GM23338 (cell line): ENCODE measurements around the gene PKHD1. TPM values are rescaled to one million over a fixed set of nuclear protein-coding genes. Genes with fewer than 3 reads are reported as not detected.

Experiments
- ATAC-seq: fragments of 200-7000 bp; cut with Tn5 transposase; 3 replicates; pipeline ENCODE4 v1.9.1; 2020
- DNase-seq: peaks from one replicate; pipeline ENCODE4 v3.0.0-alpha.2; 2015; ENCODE audit warnings: low spot score
- H2AFZ ChIP-seq: fragments of 200-600 bp; sonication (generic); 2 replicates; pipeline ENCODE4 v1.8.0; 2016; ENCODE audit warnings: antibody characterized with exemption, mild to moderate bottlenecking, moderate library complexity
- H3F3A ChIP-seq: fragments of 200-600 bp; sonication (generic); replicated peaks from 2 replicates; pipeline ENCODE4 v1.8.0; 2017; ENCODE audit warnings: antibody characterized with exemption, mixed run types, low read depth
- H3K27ac ChIP-seq: fragments of 200-600 bp; sonication (generic); 2 replicates; pipeline ENCODE4 v1.6.1; 2016; ENCODE audit warnings: low read depth
- H3K27me3 ChIP-seq: fragments of 200-600 bp; sonication (generic); 2 replicates; pipeline ENCODE4 v1.8.0; 2016; ENCODE audit warnings: mild to moderate bottlenecking, mixed run types, moderate library complexity; ENCODE audit not compliant: insufficient read depth
- H3K36me3 ChIP-seq: fragments of 200-600 bp; sonication (generic); 2 replicates; pipeline ENCODE4 v1.8.0; 2016; ENCODE audit warnings: mild to moderate bottlenecking; ENCODE audit not compliant: insufficient read depth
- H3K4me1 ChIP-seq: fragments of 200-600 bp; sonication (generic); 2 replicates; pipeline ENCODE4 v1.8.0; 2016; ENCODE audit warnings: mild to moderate bottlenecking, moderate library complexity; ENCODE audit not compliant: insufficient read depth
- H3K4me2 ChIP-seq: fragments of 200-600 bp; sonication (generic); 2 replicates; pipeline ENCODE4 v1.7.1; 2017; ENCODE audit warnings: mixed run types
- H3K4me3 ChIP-seq: fragments of 200-600 bp; sonication (generic); 2 replicates; pipeline ENCODE4 v1.6.1; 2016; ENCODE audit warnings: mixed run types
- H3K79me2 ChIP-seq: fragments of 200-600 bp; sonication (generic); replicated peaks from 2 replicates; pipeline ENCODE4 v1.8.0; 2017; ENCODE audit warnings: mild to moderate bottlenecking; ENCODE audit not compliant: insufficient read depth
- H3K9me2 ChIP-seq: fragments of 200-600 bp; sonication (generic); 2 replicates; pipeline ENCODE4 v1.8.0; 2017; ENCODE audit not compliant: insufficient read depth
- H4K20me1 ChIP-seq: fragments of 200-600 bp; sonication (generic); replicated peaks from 2 replicates; pipeline ENCODE4 v1.8.0; 2017; ENCODE audit warnings: mild to moderate bottlenecking; ENCODE audit not compliant: insufficient read depth
- H3K27ac Mint-ChIP-seq: 2 replicates; pipeline ENCODE4 v1.8.0; 2020; ENCODE audit warnings: inconsistent platforms, mild to moderate bottlenecking, moderate library complexity, mixed read lengths
- H3K27me3 Mint-ChIP-seq: 3 replicates; pipeline ENCODE4 v1.8.0; 2022; ENCODE audit warnings: low read depth, mild to moderate bottlenecking, moderate library complexity, mixed read lengths, inconsistent platforms; ENCODE audit not compliant: insufficient read depth, poor library complexity
- H3K36me3 Mint-ChIP-seq: 3 replicates; pipeline ENCODE4 v1.8.0; 2021; ENCODE audit warnings: low read depth, mild to moderate bottlenecking, inconsistent platforms, moderate library complexity, mixed read lengths
- H3K4me1 Mint-ChIP-seq: 3 replicates; pipeline ENCODE4 v1.8.0; 2020; ENCODE audit warnings: mild to moderate bottlenecking, inconsistent platforms, mixed read lengths
- H3K4me3 Mint-ChIP-seq: 3 replicates; pipeline ENCODE4 v1.8.0; 2021; ENCODE audit warnings: moderate library complexity, mild to moderate bottlenecking, inconsistent platforms, mixed read lengths
- H3K9me3 Mint-ChIP-seq: 3 replicates; pipeline ENCODE4 v1.8.0; 2020; ENCODE audit warnings: moderate library complexity, mild to moderate bottlenecking, inconsistent platforms, mixed read lengths
- CREB1 ChIP-seq: fragments of 250-450 bp; sonication (Bioruptor Pico); IDR thresholded peaks from 2 replicates; pipeline ENCODE4 v1.5.0; 2020; ENCODE audit warnings: low read depth, mild to moderate bottlenecking, moderate library complexity
- EZH2 ChIP-seq: fragments of 200-600 bp; sonication (generic); IDR thresholded peaks from one replicate; pipeline ENCODE4 v1.8.0; 2017; ENCODE audit warnings: antibody characterized with exemption, mild to moderate bottlenecking, low read depth; ENCODE audit not compliant: unreplicated experiment
- EZH2phosphoT487 ChIP-seq: fragments of 200-600 bp; sonication (generic); IDR thresholded peaks from one replicate; pipeline ENCODE4 v1.8.1; 2018; ENCODE audit warnings: antibody characterized with exemption; ENCODE audit not compliant: unreplicated experiment
- NANOG ChIP-seq: IDR thresholded peaks from 2 replicates; pipeline ENCODE4 v1.6.1; 2016; ENCODE audit warnings: antibody characterized with exemption, borderline replicate concordance
- STAT1 ChIP-seq: IDR thresholded peaks from one replicate; pipeline ENCODE4 v1.6.1; 2016; ENCODE audit warnings: antibody characterized with exemption; ENCODE audit not compliant: unreplicated experiment
- ZNF331 ChIP-seq: fragments of 250-450 bp; sonication (Bioruptor Pico); IDR thresholded peaks from 2 replicates; pipeline ENCODE4 v1.5.0; 2020; ENCODE audit warnings: low read depth, mild to moderate bottlenecking, moderate library complexity
- polyA plus RNA-seq: library from polyadenylated mRNA; unstranded; fragments of >200 nt; fragmentation: Nextera tagmentation; extraction: Ambion mirVana; gene quantifications from 2 replicates; pipeline ENCODE4 v1.2.1, GENCODE V29; 2016
- total RNA-seq: library from RNA; depleted of rRNA; stranded (reverse); fragments of >200 nt; shearing (Covaris generic); gene quantifications from 2 replicates; pipeline ENCODE4 v1.2.3, GENCODE V29; 2014
- TF ChIP-seq, protein P1 (sequence below), 2 experiments: fragments of 200-600 bp in 1 of 2; sonication (generic) in 1 of 2; conservative IDR thresholded peaks; 2 replicates each; pipeline versions ENCODE4 v1.5.1 to v1.6.1; 2016 to 2017; ENCODE audit warnings: antibody characterized with exemption in 2 of 2, low read depth in 2 of 2, mild to moderate bottlenecking in 2 of 2, moderate library complexity in 1 of 2
- TF ChIP-seq, protein P2 (sequence below): IDR thresholded peaks from 2 replicates; pipeline ENCODE4 v1.6.1; 2016; ENCODE audit warnings: antibody characterized with exemption
- TF ChIP-seq, protein P3 (sequence below): fragments of 250-450 bp; sonication (Bioruptor Pico); IDR thresholded peaks from 2 replicates; pipeline ENCODE4 v1.5.0; 2020; ENCODE audit warnings: mild to moderate bottlenecking, moderate library complexity
- TF ChIP-seq, protein P4 (sequence below): IDR thresholded peaks from one replicate; pipeline ENCODE4 v1.6.1; 2018; ENCODE audit warnings: antibody characterized with exemption; ENCODE audit not compliant: unreplicated experiment

PKHD1 gene
- total and polyA plus RNA-seq, 2 experiments from 2014 or later = 0.03 to 0.07 TPM

DNA sequence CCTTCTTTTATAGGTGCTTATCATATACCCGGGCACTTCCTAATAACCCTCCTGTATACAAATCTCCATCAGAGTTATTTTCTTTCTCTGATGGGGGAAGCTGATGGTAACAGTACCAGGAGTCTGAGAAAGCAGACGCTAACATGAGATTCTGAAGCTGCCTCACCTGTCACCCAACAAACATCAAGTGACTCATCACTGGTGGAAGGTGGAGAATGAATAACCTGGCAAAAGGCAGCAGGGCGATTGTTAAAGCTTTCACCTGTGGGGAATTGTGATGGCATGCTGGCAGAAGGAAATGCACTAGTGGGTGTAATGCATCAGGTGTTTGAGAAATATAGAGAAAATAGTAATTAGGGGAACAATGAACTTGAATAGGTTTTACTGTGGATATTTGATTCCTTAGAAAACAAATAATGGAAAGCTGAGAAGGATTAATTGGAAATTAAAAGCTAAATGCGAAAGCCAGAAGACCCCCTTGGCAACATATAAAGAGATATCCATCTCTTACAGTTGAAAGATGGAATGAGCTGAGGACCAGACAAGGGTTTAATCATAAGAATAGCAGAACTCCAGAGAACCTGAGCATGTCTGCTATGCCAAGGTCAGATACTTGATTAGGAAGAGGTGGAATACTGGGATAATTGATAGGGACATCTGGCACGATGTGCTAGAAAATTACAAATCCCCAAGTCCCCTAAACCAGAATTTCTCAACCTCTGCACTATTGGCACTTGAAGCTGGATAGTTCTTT, 517.1 kb downstream of the PKHD1 start:
- no peaks in the 10 kb centered on the region for H4K20me1 ChIP-seq
- no peak overlapping the region for H3K4me3 Mint-ChIP-seq
- H3F3A ChIP-seq = no peaks in the 10 kb centered on the region
- no peaks in the 10 kb centered on the region for H3K79me2 ChIP-seq
- H2AFZ ChIP-seq = no peak overlapping the region
- DNase-seq = no peak
- H3K36me3 ChIP-seq = no peaks in the 10 kb centered on the region
- no peak overlapping the region for H3K27ac Mint-ChIP-seq
- no peaks in the 10 kb centered on the region for H3K4me1 ChIP-seq
- H3K4me1 Mint-ChIP-seq = peaks cover 5% of the 10 kb centered on the region; the same call in 2 of the 3 replicates
- H3K36me3 Mint-ChIP-seq = no peaks in the 10 kb centered on the region
- H3K27me3 ChIP-seq = no peaks in the 10 kb centered on the region
- H3K9me2 ChIP-seq = no peaks in the 10 kb centered on the region
- peaks cover 2% of the 10 kb centered on the region for H3K27me3 Mint-ChIP-seq
- H3K4me2 ChIP-seq = no peak overlapping the region
- H3K4me3 ChIP-seq = no peak overlapping the region
- ATAC-seq = no peak
- H3K27ac ChIP-seq = no peak overlapping the region
- no peak for TF ChIP-seq ZNF331 (CRISPR knock-in tag)
- TF ChIP-seq NANOG = no peak
- TF ChIP-seq, protein P1, sequence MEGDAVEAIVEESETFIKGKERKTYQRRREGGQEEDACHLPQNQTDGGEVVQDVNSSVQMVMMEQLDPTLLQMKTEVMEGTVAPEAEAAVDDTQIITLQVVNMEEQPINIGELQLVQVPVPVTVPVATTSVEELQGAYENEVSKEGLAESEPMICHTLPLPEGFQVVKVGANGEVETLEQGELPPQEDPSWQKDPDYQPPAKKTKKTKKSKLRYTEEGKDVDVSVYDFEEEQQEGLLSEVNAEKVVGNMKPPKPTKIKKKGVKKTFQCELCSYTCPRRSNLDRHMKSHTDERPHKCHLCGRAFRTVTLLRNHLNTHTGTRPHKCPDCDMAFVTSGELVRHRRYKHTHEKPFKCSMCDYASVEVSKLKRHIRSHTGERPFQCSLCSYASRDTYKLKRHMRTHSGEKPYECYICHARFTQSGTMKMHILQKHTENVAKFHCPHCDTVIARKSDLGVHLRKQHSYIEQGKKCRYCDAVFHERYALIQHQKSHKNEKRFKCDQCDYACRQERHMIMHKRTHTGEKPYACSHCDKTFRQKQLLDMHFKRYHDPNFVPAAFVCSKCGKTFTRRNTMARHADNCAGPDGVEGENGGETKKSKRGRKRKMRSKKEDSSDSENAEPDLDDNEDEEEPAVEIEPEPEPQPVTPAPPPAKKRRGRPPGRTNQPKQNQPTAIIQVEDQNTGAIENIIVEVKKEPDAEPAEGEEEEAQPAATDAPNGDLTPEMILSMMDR (conservative IDR thresholded peaks at IDR 0.05; ENCODE audit: low read depth in 2 of 2) = no peak
- TF ChIP-seq, protein P2, sequence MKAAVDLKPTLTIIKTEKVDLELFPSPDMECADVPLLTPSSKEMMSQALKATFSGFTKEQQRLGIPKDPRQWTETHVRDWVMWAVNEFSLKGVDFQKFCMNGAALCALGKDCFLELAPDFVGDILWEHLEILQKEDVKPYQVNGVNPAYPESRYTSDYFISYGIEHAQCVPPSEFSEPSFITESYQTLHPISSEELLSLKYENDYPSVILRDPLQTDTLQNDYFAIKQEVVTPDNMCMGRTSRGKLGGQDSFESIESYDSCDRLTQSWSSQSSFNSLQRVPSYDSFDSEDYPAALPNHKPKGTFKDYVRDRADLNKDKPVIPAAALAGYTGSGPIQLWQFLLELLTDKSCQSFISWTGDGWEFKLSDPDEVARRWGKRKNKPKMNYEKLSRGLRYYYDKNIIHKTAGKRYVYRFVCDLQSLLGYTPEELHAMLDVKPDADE = no peak
- TF ChIP-seq EZH2phosphoT487 = no peak
- no peak for TF ChIP-seq CREB1
- no peak for TF ChIP-seq STAT1
- TF ChIP-seq, protein P3, sequence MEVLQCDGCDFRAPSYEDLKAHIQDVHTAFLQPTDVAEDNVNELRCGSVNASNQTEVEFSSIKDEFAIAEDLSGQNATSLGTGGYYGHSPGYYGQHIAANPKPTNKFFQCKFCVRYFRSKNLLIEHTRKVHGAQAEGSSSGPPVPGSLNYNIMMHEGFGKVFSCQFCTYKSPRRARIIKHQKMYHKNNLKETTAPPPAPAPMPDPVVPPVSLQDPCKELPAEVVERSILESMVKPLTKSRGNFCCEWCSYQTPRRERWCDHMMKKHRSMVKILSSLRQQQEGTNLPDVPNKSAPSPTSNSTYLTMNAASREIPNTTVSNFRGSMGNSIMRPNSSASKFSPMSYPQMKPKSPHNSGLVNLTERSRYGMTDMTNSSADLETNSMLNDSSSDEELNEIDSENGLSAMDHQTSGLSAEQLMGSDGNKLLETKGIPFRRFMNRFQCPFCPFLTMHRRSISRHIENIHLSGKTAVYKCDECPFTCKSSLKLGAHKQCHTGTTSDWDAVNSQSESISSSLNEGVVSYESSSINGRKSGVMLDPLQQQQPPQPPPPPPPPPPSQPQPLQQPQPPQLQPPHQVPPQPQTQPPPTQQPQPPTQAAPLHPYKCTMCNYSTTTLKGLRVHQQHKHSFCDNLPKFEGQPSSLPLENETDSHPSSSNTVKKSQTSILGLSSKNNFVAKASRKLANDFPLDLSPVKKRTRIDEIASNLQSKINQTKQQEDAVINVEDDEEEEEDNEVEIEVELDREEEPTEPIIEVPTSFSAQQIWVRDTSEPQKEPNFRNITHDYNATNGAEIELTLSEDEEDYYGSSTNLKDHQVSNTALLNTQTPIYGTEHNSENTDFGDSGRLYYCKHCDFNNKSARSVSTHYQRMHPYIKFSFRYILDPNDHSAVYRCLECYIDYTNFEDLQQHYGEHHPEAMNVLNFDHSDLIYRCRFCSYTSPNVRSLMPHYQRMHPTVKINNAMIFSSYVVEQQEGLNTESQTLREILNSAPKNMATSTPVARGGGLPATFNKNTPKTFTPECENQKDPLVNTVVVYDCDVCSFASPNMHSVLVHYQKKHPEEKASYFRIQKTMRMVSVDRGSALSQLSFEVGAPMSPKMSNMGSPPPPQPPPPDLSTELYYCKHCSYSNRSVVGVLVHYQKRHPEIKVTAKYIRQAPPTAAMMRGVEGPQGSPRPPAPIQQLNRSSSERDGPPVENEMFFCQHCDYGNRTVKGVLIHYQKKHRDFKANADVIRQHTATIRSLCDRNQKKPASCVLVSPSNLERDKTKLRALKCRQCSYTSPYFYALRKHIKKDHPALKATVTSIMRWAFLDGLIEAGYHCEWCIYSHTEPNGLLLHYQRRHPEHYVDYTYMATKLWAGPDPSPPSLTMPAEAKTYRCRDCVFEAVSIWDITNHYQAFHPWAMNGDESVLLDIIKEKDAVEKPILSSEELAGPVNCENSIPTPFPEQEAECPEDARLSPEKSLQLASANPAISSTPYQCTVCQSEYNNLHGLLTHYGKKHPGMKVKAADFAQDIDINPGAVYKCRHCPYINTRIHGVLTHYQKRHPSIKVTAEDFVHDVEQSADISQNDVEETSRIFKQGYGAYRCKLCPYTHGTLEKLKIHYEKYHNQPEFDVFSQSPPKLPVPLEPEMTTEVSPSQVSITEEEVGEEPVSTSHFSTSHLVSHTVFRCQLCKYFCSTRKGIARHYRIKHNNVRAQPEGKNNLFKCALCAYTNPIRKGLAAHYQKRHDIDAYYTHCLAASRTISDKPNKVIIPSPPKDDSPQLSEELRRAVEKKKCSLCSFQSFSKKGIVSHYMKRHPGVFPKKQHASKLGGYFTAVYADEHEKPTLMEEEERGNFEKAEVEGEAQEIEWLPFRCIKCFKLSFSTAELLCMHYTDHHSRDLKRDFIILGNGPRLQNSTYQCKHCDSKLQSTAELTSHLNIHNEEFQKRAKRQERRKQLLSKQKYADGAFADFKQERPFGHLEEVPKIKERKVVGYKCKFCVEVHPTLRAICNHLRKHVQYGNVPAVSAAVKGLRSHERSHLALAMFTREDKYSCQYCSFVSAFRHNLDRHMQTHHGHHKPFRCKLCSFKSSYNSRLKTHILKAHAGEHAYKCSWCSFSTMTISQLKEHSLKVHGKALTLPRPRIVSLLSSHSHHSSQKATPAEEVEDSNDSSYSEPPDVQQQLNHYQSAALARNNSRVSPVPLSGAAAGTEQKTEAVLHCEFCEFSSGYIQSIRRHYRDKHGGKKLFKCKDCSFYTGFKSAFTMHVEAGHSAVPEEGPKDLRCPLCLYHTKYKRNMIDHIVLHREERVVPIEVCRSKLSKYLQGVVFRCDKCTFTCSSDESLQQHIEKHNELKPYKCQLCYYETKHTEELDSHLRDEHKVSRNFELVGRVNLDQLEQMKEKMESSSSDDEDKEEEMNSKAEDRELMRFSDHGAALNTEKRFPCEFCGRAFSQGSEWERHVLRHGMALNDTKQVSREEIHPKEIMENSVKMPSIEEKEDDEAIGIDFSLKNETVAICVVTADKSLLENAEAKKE = no peak
- no peak for TF ChIP-seq EZH2
- TF ChIP-seq, protein P4, sequence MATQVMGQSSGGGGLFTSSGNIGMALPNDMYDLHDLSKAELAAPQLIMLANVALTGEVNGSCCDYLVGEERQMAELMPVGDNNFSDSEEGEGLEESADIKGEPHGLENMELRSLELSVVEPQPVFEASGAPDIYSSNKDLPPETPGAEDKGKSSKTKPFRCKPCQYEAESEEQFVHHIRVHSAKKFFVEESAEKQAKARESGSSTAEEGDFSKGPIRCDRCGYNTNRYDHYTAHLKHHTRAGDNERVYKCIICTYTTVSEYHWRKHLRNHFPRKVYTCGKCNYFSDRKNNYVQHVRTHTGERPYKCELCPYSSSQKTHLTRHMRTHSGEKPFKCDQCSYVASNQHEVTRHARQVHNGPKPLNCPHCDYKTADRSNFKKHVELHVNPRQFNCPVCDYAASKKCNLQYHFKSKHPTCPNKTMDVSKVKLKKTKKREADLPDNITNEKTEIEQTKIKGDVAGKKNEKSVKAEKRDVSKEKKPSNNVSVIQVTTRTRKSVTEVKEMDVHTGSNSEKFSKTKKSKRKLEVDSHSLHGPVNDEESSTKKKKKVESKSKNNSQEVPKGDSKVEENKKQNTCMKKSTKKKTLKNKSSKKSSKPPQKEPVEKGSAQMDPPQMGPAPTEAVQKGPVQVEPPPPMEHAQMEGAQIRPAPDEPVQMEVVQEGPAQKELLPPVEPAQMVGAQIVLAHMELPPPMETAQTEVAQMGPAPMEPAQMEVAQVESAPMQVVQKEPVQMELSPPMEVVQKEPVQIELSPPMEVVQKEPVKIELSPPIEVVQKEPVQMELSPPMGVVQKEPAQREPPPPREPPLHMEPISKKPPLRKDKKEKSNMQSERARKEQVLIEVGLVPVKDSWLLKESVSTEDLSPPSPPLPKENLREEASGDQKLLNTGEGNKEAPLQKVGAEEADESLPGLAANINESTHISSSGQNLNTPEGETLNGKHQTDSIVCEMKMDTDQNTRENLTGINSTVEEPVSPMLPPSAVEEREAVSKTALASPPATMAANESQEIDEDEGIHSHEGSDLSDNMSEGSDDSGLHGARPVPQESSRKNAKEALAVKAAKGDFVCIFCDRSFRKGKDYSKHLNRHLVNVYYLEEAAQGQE = no peak
- H3K9me3 Mint-ChIP-seq = no peaks in the 10 kb centered on the region; the same call in 2 of the 3 replicates
